Measurements from ENCODE around the gene GSDME.
"Not testable (repeated sequence)": the region's sequence is repeated elsewhere in the genome, so short reads cannot be mapped to it uniquely, and the experiment has no call there.

The GSDME gene

DNA sequence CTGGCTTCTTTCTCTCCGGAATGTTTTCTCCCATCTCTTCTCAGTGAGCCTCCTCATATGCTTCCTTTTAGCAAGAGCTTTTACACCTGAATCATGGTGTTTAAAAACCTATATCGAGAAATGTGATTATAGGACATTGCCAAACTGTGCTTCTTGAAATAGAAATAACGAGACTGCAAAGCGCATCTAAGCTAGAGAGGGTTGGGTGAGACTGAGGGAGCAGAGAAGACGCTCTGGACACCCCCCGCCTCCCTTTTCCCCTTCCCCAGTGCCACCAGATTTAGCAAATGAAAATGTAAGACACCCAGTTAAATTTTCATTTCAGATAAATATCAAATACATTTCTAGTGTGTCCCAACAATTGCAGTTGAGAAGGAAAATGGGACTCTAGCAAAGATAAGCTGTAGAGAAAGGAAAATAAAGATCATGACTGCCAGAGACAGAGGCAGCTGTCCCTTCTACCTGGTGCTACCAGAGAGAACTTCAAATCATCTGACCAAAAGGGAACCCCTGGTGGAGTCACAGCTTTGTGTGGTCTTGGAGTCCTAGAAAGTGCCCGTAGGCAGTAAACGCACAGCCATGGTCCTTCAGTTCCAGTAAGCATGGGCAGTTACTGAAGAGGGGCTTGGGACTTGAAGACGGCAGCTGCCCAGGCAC lies 14.6 kb downstream of the GSDME start:
- Histone ChIP-seq H3K9ac (ENCODE audit: low read depth in 1 of 2, low read length in 2 of 2) (no peak overlapping the region), H3K4me3 (ENCODE audit: low read length in 2 of 2) (no peak overlapping the region), H3K9me3 (ENCODE audit: control insufficient read depth in 2 of 2, low read length in 2 of 2) (no peaks in the 10 kb centered on the region), H3K36me3 (ENCODE audit: control insufficient read depth in 2 of 2, insufficient read depth in 2 of 2, low read length in 2 of 2) (no peaks in the 10 kb centered on the region), H3K27ac (ENCODE audit: low read depth in 2 of 2, low read length in 2 of 2) (no peak overlapping the region), H3K27me3 (ENCODE audit: control insufficient read depth in 2 of 2, insufficient read depth in 2 of 2, low read length in 2 of 2) (no peaks in the 10 kb centered on the region), H3K4me1 (ENCODE audit: control insufficient read depth in 2 of 2, insufficient read depth in 2 of 2, low read length in 2 of 2) (no peaks in the 10 kb centered on the region)

- H3K4me3 ChIP-seq (ENCODE audit: low read length in 2 of 2) = no peak overlapping the region
- no peak overlapping the region for H3K27ac ChIP-seq (ENCODE audit: low read depth in 2 of 2, low read length in 2 of 2)
- H3K9me3 ChIP-seq (ENCODE audit: control insufficient read depth in 2 of 2, low read length in 2 of 2) = no peaks in the 10 kb centered on the region
- no peaks in the 10 kb centered on the region for H3K27me3 ChIP-seq (ENCODE audit: control insufficient read depth in 2 of 2, insufficient read depth in 2 of 2, low read length in 2 of 2)
- no peaks in the 10 kb centered on the region for H3K36me3 ChIP-seq (ENCODE audit: control insufficient read depth in 2 of 2, insufficient read depth in 2 of 2, low read length in 2 of 2)
- H3K4me1 ChIP-seq (ENCODE audit: control insufficient read depth in 2 of 2, insufficient read depth in 2 of 2, low read length in 2 of 2) = no peaks in the 10 kb centered on the region
- H3K9ac ChIP-seq (ENCODE audit: low read depth in 1 of 2, low read length in 2 of 2) = no peak overlapping the region
Measured at GRCh38 chr7:24741679-24742505, 15.4 kb downstream of the GSDME start.

DNA sequence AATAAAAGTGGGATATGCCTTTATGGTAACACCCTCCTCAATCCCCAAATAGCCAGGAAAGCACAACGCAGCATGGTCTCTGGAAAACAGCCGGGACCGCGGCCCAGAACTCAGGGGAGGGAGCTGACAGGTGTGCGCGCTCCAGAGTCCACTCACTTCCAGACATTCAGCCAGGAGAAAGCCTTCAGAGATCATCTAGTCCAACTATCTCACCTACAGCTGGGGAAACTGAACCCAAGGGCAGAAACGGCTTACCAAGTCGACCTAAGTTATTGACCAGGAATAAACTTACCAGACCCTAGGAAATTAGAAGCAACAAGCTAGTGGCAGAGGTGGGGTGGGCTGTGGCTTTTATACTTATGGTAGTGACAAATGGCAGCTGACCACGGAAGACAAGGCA lies 16.4 kb downstream of the GSDME start:
- H3K9ac ChIP-seq (ENCODE audit: low read depth in 1 of 2, low read length in 2 of 2) = no peak overlapping the region
- H3K4me3 ChIP-seq (ENCODE audit: low read length in 2 of 2) = no peak overlapping the region
- no peaks in the 10 kb centered on the region for H3K36me3 ChIP-seq (ENCODE audit: control insufficient read depth in 2 of 2, insufficient read depth in 2 of 2, low read length in 2 of 2)
- H3K4me1 ChIP-seq (ENCODE audit: control insufficient read depth in 2 of 2, insufficient read depth in 2 of 2, low read length in 2 of 2) = no peaks in the 10 kb centered on the region
- H3K27ac ChIP-seq (ENCODE audit: low read depth in 2 of 2, low read length in 2 of 2) = no peak overlapping the region
- no peaks in the 10 kb centered on the region for H3K9me3 ChIP-seq (ENCODE audit: control insufficient read depth in 2 of 2, low read length in 2 of 2)
- H3K27me3 ChIP-seq (ENCODE audit: control insufficient read depth in 2 of 2, insufficient read depth in 2 of 2, low read length in 2 of 2) = no peaks in the 10 kb centered on the region

DNA sequence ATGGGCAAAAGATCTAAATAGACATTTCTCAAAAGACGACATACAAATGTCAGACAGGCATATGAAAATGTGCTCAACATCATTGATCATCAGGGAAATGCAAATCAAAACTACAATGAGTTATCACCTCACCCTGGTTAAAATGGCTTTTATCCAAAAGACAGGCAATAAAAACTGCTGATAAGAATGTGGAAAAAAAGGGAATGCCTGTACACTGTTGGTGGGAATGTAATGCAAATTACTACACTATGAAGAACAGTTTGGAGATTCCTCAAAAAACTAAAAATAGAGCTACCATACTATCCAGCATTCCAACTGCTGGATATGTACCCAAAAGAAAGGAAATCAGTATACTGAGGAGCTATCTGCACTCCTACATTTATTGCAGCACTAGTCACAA lies 18.0 kb downstream of the GSDME start:
- H3K9ac ChIP-seq (ENCODE audit: low read depth in 1 of 2, low read length in 2 of 2) = no peak overlapping the region
- no peak overlapping the region for H3K27ac ChIP-seq (ENCODE audit: low read depth in 2 of 2, low read length in 2 of 2)
- no peaks in the 10 kb centered on the region for H3K36me3 ChIP-seq (ENCODE audit: control insufficient read depth in 2 of 2, insufficient read depth in 2 of 2, low read length in 2 of 2)
- H3K4me1 ChIP-seq (ENCODE audit: control insufficient read depth in 2 of 2, insufficient read depth in 2 of 2, low read length in 2 of 2) = no peaks in the 10 kb centered on the region
- no peaks in the 10 kb centered on the region for H3K27me3 ChIP-seq (ENCODE audit: control insufficient read depth in 2 of 2, insufficient read depth in 2 of 2, low read length in 2 of 2)
- H3K9me3 ChIP-seq (ENCODE audit: control insufficient read depth in 2 of 2, low read length in 2 of 2) = no peaks in the 10 kb centered on the region
- no peak overlapping the region for H3K4me3 ChIP-seq (ENCODE audit: low read length in 2 of 2)

- no peaks in the 10 kb centered on the region for H3K27me3 ChIP-seq (ENCODE audit: control insufficient read depth in 2 of 2, insufficient read depth in 2 of 2, low read length in 2 of 2)
- no peak overlapping the region for H3K27ac ChIP-seq (ENCODE audit: low read depth in 2 of 2, low read length in 2 of 2)
- no peak overlapping the region for H3K9ac ChIP-seq (ENCODE audit: low read depth in 1 of 2, low read length in 2 of 2)
- H3K36me3 ChIP-seq (ENCODE audit: control insufficient read depth in 2 of 2, insufficient read depth in 2 of 2, low read length in 2 of 2) = no peaks in the 10 kb centered on the region
- no peak overlapping the region for H3K4me3 ChIP-seq (ENCODE audit: low read length in 2 of 2)
- H3K4me1 ChIP-seq (ENCODE audit: control insufficient read depth in 2 of 2, insufficient read depth in 2 of 2, low read length in 2 of 2) = no peaks in the 10 kb centered on the region
- H3K9me3 ChIP-seq (ENCODE audit: control insufficient read depth in 2 of 2, low read length in 2 of 2) = no peaks in the 10 kb centered on the region
Measured at GRCh38 chr7:24738577-24738976, 18.7 kb downstream of the GSDME start.

GRCh38 chr7:24737281-24737680 lies 20.0 kb downstream of the GSDME start:
- H3K4me1 ChIP-seq (ENCODE audit: control insufficient read depth in 2 of 2, insufficient read depth in 2 of 2, low read length in 2 of 2) = no peaks in the 10 kb centered on the region
- H3K9me3 ChIP-seq (ENCODE audit: control insufficient read depth in 2 of 2, low read length in 2 of 2) = no peaks in the 10 kb centered on the region
- no peak overlapping the region for H3K27ac ChIP-seq (ENCODE audit: low read depth in 2 of 2, low read length in 2 of 2)
- no peaks in the 10 kb centered on the region for H3K27me3 ChIP-seq (ENCODE audit: control insufficient read depth in 2 of 2, insufficient read depth in 2 of 2, low read length in 2 of 2)
- H3K4me3 ChIP-seq (ENCODE audit: low read length in 2 of 2) = no peak overlapping the region
- H3K9ac ChIP-seq (ENCODE audit: low read depth in 1 of 2, low read length in 2 of 2) = no peak overlapping the region
- H3K36me3 ChIP-seq (ENCODE audit: control insufficient read depth in 2 of 2, insufficient read depth in 2 of 2, low read length in 2 of 2) = no peaks in the 10 kb centered on the region

GRCh38 chr7:24735594-24735993 lies 21.7 kb downstream of the GSDME start:
- H3K27ac ChIP-seq (ENCODE audit: low read depth in 2 of 2, low read length in 2 of 2); H3K9me3 ChIP-seq (ENCODE audit: control insufficient read depth in 2 of 2, low read length in 2 of 2); H3K36me3 ChIP-seq (ENCODE audit: control insufficient read depth in 2 of 2, insufficient read depth in 2 of 2, low read length in 2 of 2); H3K4me3 ChIP-seq (ENCODE audit: low read length in 2 of 2); H3K27me3 ChIP-seq (ENCODE audit: control insufficient read depth in 2 of 2, insufficient read depth in 2 of 2, low read length in 2 of 2); H3K4me1 ChIP-seq (ENCODE audit: control insufficient read depth in 2 of 2, insufficient read depth in 2 of 2, low read length in 2 of 2); H3K9ac ChIP-seq (ENCODE audit: low read depth in 1 of 2, low read length in 2 of 2): not testable (repeated sequence)

DNA sequence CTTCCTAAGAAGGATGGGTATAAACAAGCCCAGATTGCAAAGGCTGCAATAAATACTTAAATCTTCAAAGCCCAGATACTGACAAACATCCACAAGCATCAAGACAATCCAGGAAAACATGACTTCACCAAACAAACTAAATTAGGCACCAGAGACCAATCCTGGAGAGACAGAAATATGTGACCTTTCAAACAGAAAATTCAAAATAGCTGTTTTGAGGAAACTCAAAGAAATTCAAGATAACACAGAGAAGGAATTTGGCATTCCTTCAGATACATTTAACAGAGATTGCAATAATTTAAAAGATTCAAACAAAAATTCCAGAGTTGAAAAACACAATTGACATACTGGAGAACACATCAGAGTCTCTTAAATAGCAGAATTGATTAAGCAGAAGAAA lies 23.0 kb downstream of the GSDME start:
- Histone ChIP-seq H3K4me1 (ENCODE audit: control insufficient read depth in 2 of 2, insufficient read depth in 2 of 2, low read length in 2 of 2) (no peaks in the 10 kb centered on the region), H3K4me3 (ENCODE audit: low read length in 2 of 2) (no peak overlapping the region), H3K36me3 (ENCODE audit: control insufficient read depth in 2 of 2, insufficient read depth in 2 of 2, low read length in 2 of 2) (no peaks in the 10 kb centered on the region), H3K9me3 (ENCODE audit: control insufficient read depth in 2 of 2, low read length in 2 of 2) (no peaks in the 10 kb centered on the region), H3K27me3 (ENCODE audit: control insufficient read depth in 2 of 2, insufficient read depth in 2 of 2, low read length in 2 of 2) (no peaks in the 10 kb centered on the region), H3K9ac (ENCODE audit: low read depth in 1 of 2, low read length in 2 of 2) (no peak overlapping the region), H3K27ac (ENCODE audit: low read depth in 2 of 2, low read length in 2 of 2) (no peak overlapping the region)

- Histone ChIP-seq H3K4me3 (ENCODE audit: low read length in 2 of 2) (no peak overlapping the region), H3K36me3 (ENCODE audit: control insufficient read depth in 2 of 2, insufficient read depth in 2 of 2, low read length in 2 of 2) (no peaks in the 10 kb centered on the region), H3K27me3 (ENCODE audit: control insufficient read depth in 2 of 2, insufficient read depth in 2 of 2, low read length in 2 of 2) (no peaks in the 10 kb centered on the region), H3K27ac (ENCODE audit: low read depth in 2 of 2, low read length in 2 of 2) (no peak overlapping the region), H3K9ac (ENCODE audit: low read depth in 1 of 2, low read length in 2 of 2) (no peak overlapping the region), H3K4me1 (ENCODE audit: control insufficient read depth in 2 of 2, insufficient read depth in 2 of 2, low read length in 2 of 2) (no peaks in the 10 kb centered on the region), H3K9me3 (ENCODE audit: control insufficient read depth in 2 of 2, low read length in 2 of 2) (no peaks in the 10 kb centered on the region)
Measured at GRCh38 chr7:24733414-24734060, 23.7 kb downstream of the GSDME start.

DNA sequence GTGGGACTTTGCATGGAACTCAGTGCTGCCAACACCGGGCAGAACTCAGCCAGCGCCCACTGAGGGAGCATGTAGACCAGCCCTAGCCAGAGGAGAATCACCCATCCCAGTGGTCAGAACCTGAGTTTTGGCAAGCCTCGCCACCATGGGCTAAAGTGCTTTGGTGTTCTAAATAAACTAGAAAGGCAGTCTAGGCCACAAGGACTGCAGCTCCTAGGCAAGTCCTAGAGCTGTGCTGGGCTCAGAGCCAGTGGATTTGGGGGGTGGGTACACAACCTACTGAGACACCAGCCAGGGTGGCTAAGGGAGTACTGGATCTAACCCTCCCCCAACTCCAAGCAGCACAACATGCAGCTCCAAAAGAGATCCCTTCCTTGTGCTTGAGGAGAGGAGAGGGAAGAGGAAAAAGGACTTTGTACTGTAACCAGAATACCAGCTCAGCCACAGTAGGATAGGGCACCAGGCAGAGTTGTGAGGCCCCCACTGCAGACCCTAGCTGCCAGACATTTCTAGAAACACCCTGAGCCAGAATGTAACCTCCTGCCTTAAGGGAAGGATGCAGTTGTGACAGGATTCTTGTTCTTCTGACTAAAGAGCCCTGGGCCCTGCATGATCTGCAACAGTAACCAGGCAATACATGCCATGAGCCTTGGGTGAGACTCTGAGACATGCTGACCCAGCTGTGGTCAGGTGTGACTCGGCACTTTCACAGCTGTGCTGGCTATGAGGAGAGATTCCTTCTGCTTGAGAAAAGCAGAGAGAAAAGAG lies 24.4 kb downstream of the GSDME start:
- Histone ChIP-seq H3K9me3 (ENCODE audit: control insufficient read depth in 2 of 2, low read length in 2 of 2) (no peaks in the 10 kb centered on the region), H3K4me3 (ENCODE audit: low read length in 2 of 2) (no peak overlapping the region), H3K27me3 (ENCODE audit: control insufficient read depth in 2 of 2, insufficient read depth in 2 of 2, low read length in 2 of 2) (no peaks in the 10 kb centered on the region), H3K27ac (ENCODE audit: low read depth in 2 of 2, low read length in 2 of 2) (no peak overlapping the region), H3K4me1 (ENCODE audit: control insufficient read depth in 2 of 2, insufficient read depth in 2 of 2, low read length in 2 of 2) (no peaks in the 10 kb centered on the region), H3K36me3 (ENCODE audit: control insufficient read depth in 2 of 2, insufficient read depth in 2 of 2, low read length in 2 of 2) (no peaks in the 10 kb centered on the region), H3K9ac (ENCODE audit: low read depth in 1 of 2, low read length in 2 of 2) (no peak overlapping the region)

Measured in mucosa of rectum (tissue), 2 donors.